WI38 (cell line): ENCODE data around the gene AHRR.

ENCODE experiments used
- H3K4me3 ChIP-seq: 2 replicates; pipeline ENCODE4 v1.5.1; 2011; ENCODE audit warnings: low read depth, mild to moderate bottlenecking, control low read depth, low read length
- CTCF ChIP-seq: IDR thresholded peaks from 2 replicates; pipeline ENCODE4 v1.5.1; 2012; ENCODE audit warnings: low read depth, mild to moderate bottlenecking, control low read depth, low read length

The AHRR gene

DNA sequence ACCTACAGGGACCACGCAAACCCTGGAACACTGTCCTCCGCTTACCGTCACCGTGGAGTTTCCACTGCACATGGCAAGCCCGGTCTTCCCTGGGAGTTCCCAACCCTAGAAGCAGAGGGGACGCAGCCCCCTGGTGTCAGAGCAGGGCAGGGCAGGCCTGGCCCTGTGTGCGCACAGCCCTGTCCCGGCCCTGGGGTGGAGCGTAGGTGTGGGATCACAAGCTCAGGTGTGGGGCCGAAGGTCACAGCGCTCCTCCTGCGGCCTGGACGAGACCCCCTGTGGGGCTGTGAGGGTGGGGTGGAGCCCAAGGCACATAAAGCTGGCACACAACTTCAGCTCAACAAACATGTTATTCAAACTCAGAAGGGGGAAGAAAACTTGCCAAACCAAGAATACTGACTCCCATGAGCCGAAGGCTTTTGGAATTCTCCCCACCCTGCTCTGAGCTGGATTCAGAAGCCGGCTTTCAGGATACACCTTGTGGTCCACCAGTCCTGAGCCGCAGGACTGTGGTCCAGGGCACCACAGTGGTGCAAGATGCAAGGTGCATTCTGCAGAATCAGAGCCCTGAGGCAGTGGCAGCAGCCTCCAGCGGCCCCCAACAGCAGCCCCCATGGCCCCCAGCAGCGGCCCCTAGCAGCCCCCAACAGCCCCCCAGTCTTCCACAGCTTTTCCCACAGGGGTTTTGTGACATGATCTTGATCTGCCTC, 109.6 kb downstream of the AHRR start:
- TF ChIP-seq CTCF: peak; percentile 72
- H3K4me3 ChIP-seq: no peak overlapping the region

GRCh38 chr5:431711-432050, 110.2 kb downstream of the AHRR start:
- TF ChIP-seq CTCF: no peak
- no peak overlapping the region for H3K4me3 ChIP-seq

DNA sequence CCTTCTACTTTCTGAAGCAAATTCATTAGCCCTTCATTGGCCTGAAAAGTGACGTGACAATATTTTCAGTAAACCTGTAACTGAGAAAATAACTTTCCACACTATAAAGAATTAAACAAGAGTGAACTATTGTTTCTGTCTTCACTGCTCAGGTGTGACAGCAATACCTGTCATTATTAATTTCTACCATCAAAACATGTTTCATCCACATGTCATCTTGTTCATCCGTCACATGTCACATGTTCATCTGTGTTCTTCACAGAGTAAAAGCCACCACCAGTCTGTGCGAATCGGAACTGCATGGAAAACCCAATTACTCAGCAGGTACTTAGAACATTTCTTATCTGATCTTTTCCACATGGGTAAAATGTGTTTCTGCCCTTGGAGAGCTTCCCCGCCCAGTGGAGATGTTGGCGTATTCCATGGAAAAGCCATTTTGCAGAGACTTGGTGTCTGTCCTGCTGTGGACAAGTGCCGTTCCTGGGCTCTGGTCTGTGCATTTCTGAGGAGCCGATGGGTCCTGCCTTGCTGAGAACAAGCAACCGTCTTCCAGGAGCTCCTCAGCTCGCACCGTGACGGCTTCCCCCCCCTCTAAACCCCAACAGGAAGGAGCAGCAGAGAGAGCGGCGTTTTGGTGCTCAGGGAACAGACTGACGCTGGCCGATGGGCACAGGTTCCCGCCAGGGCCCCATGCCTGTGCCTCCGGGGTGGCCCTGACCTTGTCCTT, 110.8 kb downstream of the AHRR start:
- H3K4me3 ChIP-seq: no peak overlapping the region
- TF ChIP-seq CTCF: no peak

DNA sequence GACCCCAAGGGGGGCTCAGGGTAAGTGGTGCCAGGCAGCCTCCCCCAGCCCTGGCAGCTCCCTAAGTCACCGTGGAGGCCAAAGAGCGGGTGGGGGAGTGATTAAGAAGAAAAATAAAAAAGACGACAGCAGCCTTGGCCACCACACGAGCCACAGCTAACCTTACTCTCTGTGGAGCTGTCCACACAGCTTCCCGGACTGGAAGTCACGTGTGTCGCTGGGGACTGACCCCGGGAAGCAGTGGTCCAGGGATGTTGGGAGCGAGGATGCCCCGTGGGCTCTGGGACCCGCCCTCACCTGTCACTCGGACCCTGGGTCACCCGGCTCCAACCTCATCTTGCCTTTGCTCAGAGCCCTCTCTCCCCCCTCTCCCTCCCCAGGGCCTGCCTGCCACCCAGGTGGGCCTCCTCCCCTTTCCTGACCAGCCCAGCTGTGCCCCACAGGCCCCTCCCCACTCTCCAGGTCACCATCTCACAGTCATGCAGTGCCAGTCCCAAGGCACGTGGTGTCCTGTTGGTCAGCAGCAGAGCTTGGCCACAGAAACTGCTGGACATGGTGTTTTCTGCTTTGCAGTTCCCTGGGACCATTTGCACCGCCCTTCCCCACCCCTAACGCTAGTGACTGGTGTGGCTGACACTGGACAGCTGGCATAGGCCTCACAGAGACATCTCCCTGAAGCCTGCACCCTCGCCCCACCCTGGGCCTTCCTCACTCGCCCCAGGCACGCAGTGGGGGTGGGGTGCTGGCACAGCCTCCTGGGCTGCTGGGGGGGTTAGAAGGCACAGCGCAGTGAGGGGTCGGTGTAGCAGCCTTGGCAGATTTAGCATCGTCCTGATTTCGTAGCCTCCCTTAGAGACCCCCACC, 111.6 kb downstream of the AHRR start:
- no peak for TF ChIP-seq CTCF
- no peak overlapping the region for H3K4me3 ChIP-seq

GRCh38 chr5:433836-434235, 112.3 kb downstream of the AHRR start:
- H3K4me3 ChIP-seq: no peak overlapping the region
- no peak for TF ChIP-seq CTCF

- TF ChIP-seq CTCF: no peak
- no peak overlapping the region for H3K4me3 ChIP-seq
These were observed 113.1 kb downstream of the AHRR start for GRCh38 chr5:434443-435146.
